LNCAP (cell line): ENCODE measurements around the gene ATOSB.

Source experiments
- TF ChIP-seq, protein P1 (sequence below): fragments of 450-650 bp; IDR thresholded peaks from 2 replicates; pipeline ENCODE4 v1.5.1; 2017; ENCODE audit warnings: mild to moderate bottlenecking

Gene ATOSB

DNA sequence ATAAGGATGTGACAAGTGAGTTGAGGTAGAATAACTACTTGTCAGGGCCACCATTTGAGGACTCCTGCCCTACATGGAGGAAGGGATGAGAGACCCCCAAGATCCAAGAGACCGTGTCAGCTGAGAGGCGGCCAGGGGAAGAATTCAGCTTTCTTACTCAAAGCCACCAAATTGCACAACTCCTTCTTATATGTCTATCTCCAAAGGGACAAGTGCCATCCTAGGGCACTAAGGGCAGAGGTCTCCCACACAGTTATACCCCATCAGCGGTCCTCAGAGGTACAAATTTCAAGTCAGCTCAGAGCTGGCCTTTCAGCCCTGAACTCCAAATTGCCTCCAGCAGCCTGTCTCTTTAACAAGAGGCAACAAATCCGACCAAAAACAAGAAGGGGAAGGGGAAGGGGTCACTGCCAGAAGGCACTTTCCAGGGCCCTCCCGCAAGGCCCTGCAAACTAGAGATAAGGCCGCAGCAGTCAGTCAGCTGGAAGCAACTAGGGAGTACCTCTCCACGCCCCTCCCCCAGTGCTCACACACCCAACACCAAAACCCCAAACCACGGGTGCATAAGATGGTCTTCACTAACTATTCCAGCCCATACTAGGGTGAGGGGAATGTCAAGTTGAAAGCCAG lies 6.6 kb downstream of the ATOSB start:
- TF ChIP-seq, protein P1, sequence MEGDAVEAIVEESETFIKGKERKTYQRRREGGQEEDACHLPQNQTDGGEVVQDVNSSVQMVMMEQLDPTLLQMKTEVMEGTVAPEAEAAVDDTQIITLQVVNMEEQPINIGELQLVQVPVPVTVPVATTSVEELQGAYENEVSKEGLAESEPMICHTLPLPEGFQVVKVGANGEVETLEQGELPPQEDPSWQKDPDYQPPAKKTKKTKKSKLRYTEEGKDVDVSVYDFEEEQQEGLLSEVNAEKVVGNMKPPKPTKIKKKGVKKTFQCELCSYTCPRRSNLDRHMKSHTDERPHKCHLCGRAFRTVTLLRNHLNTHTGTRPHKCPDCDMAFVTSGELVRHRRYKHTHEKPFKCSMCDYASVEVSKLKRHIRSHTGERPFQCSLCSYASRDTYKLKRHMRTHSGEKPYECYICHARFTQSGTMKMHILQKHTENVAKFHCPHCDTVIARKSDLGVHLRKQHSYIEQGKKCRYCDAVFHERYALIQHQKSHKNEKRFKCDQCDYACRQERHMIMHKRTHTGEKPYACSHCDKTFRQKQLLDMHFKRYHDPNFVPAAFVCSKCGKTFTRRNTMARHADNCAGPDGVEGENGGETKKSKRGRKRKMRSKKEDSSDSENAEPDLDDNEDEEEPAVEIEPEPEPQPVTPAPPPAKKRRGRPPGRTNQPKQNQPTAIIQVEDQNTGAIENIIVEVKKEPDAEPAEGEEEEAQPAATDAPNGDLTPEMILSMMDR = no peak

DNA sequence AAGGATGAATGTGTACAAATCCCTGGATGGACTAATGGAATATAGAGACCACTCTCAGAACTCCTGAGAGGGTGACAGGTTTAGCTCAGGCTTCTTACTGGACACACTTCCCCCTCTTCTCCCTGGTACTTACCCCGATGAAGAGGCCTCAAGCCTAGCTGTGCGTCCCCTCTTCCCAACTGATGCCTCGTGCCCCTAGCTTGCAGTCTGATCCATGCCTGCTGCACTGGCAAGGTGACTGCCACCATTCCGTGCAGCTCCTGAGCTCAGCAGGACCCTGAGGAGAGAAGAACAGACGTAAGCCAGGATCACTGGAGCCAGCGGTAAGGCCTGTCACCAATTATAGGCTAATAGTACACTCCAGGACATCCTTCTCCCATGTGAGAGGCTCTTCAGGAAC lies 7.2 kb downstream of the ATOSB start:
- TF ChIP-seq, protein P1 = no peak

DNA sequence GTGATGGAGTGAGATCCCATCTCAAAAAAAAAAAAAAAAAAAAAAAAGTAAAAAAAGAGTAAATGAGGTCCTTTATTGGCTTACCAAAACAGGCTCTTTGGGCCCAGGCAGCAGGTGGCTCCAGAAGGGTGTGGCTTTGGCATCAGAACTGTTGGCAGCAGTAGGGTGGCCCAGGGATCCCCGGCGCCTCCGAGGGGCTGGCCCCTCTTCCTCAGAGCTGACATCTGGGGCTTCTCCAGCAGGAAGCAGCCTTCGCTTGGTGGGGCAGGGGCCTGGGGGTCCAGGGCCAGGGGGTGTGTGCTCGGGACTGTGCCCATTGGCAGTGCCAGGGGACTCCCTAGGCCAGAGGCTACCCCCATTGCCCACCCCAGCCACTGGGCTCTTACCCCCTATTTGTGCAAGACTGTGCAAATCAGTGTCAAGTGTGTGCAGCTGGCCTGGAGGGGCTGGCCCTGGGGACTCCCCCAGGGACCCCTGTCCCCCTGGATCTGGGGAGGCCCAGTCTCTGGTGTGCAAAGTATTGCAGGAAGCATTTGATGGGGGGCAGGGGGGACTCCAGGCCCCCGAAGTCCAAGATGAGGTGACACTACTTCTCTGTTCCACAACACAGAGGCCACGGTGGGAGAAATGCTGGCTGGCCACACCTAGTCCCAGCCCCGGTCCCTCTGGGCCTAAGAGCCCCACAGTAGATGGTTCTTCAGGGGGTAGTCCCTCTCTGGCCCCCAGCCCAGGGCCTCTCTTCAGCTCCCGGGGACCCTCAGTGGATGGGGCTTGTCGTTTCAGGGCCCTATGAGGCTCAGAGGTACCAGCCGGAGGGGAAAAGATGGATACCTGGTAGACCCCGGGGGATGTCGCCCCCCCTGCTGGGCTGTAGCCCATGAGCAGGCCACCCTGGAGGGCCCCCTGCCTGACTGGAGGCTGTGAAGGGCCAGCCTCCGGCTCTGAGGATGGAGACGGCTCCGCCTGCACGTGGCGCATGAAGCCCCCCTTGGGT lies 8.1 kb downstream of the ATOSB start:
- TF ChIP-seq, protein P1 = no peak

DNA sequence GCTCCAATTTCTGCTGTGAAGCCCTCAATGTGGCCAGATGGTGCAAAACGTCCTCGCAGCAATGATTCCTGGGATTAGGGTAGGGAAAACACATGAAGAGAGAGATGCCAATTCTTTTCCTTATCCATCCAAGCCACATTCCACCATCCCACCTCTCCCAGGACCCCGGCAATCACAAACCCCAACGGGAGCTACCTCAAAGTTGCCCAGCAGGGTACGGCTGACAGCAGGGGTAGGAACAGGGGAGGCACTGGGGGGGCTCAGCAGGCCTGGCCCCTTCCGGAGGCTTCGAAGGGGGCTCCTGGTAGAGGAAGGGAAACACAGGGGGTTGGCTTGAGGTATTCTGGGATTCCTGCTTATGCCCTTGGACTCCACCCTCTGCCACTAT lies 9.3 kb downstream of the ATOSB start:
- TF ChIP-seq, protein P1 = no peak

DNA sequence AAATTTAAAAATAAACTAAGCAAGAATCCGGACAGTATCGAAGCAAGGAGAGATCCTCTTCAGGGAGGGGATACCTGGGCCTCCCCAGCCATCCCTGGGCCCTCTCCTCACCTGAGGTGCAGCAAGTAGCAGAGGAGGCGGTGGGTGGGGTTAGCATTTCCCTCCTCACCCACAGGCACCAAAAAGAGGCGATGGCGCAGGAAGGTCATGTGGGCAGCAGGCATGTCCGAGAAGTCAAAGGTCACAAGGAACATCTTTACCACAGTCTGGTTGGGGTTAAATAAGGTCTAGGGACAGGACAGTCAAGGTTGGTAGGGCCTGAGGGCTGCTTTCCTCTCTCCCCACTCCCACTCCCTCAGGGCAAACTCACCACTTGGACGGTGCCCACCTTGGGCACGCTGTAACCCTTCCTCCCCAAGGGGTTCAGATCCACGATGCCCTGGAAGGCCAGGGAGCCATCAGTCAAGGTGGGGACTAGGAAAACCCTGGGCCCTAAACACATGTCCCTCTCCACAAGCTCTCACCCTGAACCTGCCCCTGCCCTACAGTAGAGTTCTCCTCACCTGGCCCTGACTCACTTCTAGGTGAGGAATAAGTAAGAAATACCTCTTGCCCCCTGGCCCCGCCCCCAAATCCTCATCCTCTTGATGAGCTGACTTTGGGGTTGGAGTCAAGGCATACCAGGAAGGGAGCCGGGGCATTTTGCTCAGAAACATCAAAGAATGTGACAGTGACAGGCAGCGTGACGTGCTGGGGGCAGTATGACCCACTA lies 9.9 kb downstream of the ATOSB start:
- TF ChIP-seq, protein P1 = no peak

DNA sequence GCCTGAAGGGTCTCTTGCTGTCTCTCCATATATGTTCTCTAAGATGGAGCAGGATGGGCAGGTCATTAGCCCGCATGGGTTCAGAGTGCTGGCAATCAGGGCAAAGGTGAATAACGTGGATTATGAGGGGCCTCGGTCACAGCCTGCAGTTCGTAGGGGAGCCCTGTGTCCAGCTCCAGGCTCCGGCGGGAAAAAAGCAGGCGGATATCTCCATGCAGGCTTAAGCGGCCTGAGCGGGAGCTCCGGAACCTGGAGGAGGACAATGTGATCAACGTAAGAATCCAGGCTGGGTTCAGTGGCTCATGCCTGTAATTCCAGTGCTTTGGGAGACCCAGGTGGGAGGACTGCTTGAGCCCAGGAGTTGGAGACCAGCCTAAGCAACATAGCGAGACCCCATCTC lies 10.5 kb downstream of the ATOSB start:
- TF ChIP-seq, protein P1 = no peak

DNA sequence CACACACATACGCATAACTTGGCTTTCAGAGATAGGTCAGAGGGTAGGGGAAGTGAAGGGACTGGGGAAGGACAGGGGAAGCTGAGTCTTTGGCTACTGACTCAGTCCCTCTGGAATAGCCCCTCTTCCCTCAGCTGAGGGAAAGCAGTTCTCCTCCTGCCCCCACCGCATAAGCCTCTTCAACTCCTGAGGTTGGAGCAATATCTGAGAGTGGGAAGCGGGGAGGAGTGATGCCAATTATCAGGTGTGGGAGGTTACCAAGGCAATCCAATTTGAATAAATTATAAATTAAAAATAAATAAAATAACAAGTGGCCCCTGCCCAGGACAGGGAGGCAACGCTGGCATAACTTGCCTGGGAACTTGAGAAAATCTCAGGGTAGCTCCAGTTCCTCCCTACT lies 11.1 kb downstream of the ATOSB start:
- TF ChIP-seq, protein P1 = no peak
